ENCODE results near the gene SEZ6.

Gene SEZ6

DNA sequence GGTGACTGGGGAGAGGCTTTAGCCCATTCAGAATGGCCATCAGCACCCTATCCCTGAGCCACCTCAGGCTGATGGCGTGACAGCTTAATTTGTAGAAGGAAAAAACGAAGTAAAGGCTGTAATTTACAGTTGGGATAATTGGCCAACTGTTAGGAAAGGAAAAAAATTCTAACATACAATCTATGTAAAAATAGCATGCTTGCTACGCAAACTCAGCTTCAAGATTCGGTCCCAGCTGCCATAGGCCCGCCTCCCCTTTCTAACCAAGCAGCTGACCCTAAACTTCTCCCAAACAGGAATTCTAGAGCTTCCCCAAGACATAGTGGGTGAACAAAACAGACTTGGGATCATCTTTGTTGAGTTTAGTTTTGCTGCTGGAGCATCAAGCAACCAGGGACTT is 4.9 kb downstream of the SEZ6 start:
- no peak for DNase-seq (ENCODE audit: low read depth)

- no peak for DNase-seq (ENCODE audit: low read depth)
Measured at GRCh38 chr17:28999206-28999605, 6.6 kb downstream of the SEZ6 start.

DNA sequence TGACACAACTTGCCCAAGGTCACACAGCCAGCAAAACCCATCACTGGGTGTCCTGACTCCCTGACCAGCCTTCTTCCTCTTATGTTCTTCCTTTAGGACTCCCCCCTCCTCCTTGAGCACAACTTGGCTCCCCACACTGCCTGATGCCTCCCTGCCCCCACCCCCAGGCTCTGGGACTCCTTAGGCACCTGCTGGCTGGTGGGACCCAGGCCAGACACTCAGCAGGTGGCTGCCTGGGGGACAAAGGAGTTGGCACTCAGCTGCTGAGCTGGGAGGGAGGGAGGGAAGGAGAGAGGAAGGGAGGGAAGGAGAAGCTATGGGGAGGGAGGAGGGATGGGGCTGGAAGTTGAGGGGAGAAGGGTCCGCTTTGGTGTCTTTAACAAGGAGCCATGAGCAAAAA is 8.0 kb downstream of the SEZ6 start:
- DNase-seq (ENCODE audit: low read depth): no peak

GRCh38 chr17:28996554-28997096 is 9.2 kb downstream of the SEZ6 start:
- DNase-seq (ENCODE audit: low read depth): no peak

- DNase-seq (ENCODE audit: low read depth): no peak
Measured at GRCh38 chr17:28993645-28994426, 12.0 kb downstream of the SEZ6 start.

DNA sequence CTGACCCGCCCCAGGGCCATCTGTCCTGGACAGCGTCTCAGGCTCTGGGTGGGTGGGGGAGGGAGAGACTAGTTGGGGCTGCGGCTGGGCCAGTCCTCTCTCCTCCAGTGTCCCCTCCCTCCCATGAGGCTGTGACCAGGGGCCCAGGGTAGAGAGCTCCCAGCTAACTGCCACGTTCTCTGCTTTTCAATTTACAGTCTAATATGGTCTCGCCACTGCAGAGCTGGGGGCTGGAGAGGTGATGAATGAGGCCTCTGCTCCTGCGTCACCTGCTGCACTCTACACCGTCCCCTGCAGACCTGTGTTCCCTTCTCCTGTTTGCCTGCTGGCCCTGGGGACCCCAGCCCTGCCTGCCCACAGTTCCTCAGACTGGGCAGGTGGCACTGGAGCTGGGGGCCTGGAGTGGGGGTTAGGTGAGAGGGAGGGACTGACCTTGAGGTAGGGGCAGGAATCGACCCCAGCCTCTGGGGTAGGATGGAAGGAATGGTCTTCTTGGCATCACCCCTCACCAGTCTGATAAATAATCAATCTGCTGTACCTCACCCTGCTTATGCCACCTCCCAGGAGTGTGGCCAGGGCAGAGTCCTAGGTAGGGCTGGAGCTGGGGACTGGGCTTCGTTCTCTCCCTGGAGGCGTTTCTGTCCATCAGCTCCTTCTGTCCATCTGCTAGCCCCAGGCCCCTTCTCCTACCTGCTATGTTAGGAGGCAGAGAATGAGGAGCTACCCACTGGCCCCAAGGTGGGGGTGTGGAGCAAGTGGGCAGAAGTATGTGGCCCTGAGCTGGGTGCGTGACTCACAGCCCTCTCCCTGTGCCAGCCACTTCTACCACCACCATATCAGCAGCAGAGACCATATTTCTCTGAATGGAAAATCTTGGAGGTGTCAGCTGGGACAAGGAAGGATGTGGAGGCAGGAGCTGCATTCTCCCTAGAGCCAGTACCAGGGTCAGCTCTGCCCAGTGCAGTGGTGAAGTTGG is 12.9 kb downstream of the SEZ6 start:
- DNase-seq (ENCODE audit: low read depth): no peak

DNA sequence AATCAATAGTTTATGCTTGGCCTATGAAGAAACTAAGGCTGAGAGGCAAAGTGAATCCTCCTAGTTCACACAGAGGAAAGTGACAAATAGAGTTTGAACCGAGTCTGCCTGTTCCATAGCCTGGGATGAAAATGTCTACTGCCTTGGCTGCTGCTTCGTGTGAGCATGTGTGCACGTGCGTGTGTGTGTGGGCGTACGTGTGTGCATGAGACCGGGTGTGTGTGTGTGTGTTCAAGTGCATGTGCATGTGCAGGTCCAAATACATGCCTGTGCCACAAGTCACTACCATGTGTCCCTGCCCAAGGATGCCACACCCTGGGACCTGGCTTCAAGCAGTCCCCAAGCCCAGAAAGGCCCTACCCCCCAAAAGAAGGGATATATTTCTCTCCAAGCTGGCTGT is 13.6 kb downstream of the SEZ6 start:
- DNase-seq (ENCODE audit: low read depth): no peak

- DNase-seq (ENCODE audit: low read depth): no peak
Measured at GRCh38 chr17:28991779-28992178, 14.1 kb downstream of the SEZ6 start.

GRCh38 chr17:28989028-28989427 is 16.8 kb downstream of the SEZ6 start:
- DNase-seq (ENCODE audit: low read depth): no peak

DNA sequence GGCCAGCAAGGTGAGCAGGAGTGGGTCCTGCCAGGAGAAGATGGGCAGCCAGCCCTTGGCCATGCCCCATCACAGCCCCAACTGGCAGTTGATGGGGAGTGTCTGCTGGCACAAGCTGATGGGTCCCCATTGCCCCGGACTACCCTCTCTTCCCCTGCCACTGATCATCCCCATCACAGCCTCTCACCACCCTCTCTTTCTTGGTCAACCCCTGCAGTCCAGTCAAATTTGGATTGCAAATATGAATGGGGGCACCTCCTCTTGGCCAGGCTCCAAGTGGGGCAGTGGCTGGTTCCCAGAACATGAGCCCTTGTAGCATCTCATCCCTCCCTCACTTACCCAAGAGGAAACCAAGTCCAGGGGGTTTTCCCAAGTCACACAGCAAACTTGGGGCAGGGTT is 17.4 kb downstream of the SEZ6 start:
- no peak for DNase-seq (ENCODE audit: low read depth)

- no peak for DNase-seq (ENCODE audit: low read depth)
Measured at GRCh38 chr17:28986714-28987655, 18.8 kb downstream of the SEZ6 start.

GRCh38 chr17:28985950-28986713 is 19.7 kb downstream of the SEZ6 start:
- DNase-seq (ENCODE audit: low read depth): no peak

GRCh38 chr17:28983286-28984230 is 22.3 kb downstream of the SEZ6 start:
- no peak for DNase-seq (ENCODE audit: low read depth)

DNA sequence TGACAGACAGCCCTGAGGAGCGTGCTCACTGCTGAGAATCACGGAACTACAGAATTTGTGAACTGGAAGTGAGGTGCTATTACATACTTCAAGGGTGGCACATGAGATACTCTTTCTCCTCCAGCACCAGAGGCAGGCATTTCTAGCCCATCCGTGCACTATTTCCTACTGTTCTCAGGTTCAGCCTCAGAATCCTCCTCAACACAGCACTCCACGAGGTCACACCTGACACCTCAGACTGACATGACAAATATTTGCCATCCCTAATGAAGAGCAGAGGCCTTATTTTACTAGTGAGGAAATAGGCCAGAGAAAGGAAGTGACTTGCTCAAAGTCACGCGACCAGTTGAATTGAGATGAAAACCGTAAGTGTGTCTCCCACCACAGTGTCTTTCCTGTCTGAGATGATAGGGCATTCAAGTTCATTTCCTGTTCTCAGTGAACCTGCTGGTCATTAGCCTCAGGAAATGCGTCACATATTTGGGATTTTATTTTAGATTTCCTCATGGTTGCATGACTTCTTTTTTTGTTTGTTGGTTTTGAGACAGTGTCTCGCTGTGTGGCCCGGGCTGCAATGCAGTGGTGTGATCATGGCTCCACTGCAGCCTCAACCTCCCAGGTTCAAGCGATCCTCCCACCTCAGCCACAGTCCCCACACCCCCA is 23.6 kb downstream of the SEZ6 start:
- no peak for DNase-seq (ENCODE audit: low read depth)

GRCh38 chr17:28978356-28978964 is 27.4 kb downstream of the SEZ6 start:
- no peak for DNase-seq (ENCODE audit: low read depth)

DNA sequence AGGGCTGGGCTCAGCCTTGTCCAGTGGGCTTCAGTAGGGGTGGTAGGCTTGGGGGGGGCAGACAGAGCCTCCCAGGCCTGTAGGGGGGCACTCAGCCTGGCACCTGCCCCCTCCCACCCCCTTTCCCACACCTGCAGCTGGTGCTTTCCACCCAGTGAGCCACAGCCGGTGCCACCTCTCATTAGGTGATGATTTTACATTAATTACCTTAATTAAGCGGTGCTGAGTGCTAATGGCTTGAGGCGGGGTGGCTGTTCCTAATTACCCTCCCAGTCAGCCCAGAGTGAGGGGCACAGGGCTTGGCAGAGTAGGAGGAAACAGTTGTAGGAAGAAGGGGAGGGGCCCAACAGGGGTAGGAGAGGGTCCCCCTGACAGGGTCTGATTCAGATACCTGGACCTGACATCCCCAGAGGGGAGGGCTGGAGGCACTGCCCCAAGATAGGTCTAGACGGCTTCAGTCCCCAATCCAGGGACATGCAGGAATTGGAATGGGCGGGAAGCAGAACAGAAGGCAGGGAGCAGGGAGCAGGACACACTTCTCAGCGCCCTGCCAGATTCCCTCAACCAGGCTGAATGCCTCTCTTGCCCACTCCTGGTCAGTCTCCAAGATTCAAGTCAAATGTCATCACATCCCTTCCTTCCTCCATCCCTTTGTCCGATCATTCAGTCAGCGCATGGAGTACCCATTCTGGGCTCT is 28.0 kb downstream of the SEZ6 start:
- no peak for DNase-seq (ENCODE audit: low read depth)

DNA sequence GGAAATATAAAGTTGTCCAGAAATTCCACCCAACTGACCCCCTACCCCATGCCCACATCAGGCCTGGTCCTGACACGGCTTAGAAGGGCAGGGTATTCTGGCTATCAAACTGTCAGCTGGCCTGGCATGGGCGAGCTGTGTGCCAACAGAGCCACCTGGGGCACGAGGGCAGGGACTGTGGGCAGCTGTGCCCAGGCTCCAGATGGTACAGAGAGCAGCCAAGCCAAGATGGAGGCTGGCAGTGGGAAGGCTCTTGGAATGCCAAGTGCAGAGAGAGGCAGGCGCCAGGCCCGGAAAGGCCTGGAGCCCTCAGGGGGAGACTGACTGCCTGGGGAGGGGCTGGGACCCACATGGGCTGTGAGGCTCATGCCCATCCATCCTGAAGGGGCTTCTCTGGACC is 30.2 kb downstream of the SEZ6 start:
- DNase-seq (ENCODE audit: low read depth): no peak

DNA sequence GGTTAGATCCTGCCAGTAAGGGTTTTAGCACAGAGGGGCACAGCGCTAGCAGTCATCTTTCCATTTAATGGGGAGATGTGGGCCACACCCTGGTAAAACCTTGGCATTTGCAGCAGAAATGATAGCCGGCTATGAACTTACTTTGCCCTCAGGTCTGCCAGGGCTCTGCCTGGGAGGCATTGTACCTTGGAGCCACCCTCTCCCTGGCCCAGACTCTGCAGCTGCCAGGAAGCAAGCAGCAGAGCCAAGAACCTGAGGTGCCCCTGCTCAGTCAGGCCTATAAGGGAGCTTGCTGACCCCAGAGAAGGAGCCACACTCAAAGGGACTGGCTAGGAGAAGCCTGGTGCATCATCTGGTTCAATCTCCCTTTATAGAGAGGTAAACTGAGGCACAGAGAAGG is 30.8 kb downstream of the SEZ6 start:
- no peak for DNase-seq (ENCODE audit: low read depth)
